SU-DHL-6 (cell line): Measurements from ENCODE around the gene SLC5A11.

Source experiments
- H2AFZ ChIP-seq: fragments of 200-600 bp; sonication (generic); 2 replicates; pipeline ENCODE4 v1.6.1; 2014; ENCODE audit warnings: low read depth, mild to moderate bottlenecking, moderate library complexity, mixed read lengths, antibody characterized with exemption, low read length; ENCODE audit not compliant: severe bottlenecking
- H3F3A ChIP-seq: fragments of 200-600 bp; shearing (Covaris generic); 2 replicates; pipeline ENCODE4 v1.6.0; 2016; ENCODE audit warnings: antibody characterized with exemption, mild to moderate bottlenecking; ENCODE audit not compliant: insufficient read depth
- H3K27ac ChIP-seq: fragments of 200-600 bp; sonication (generic); 2 replicates; pipeline ENCODE4 v1.5.1; 2016; ENCODE audit warnings: low read depth, mild to moderate bottlenecking, low read length, moderate library complexity, mixed read lengths
- H3K27me3 ChIP-seq: fragments of 200-600 bp; sonication (generic), shearing (Covaris generic); 2 replicates; pipeline ENCODE4 v1.6.0; 2014; ENCODE audit warnings: mild to moderate bottlenecking, low read length
- H3K36me3 ChIP-seq: fragments of 200-600 bp; sonication (generic); 2 replicates; pipeline ENCODE4 v1.6.1; 2014; ENCODE audit warnings: mild to moderate bottlenecking, low read length, mixed read lengths
- H3K4me2 ChIP-seq: fragments of 300-600, 200-600 bp; shearing (Covaris generic), sonication (generic); 2 replicates; pipeline ENCODE4 v1.6.0; 2014; ENCODE audit warnings: low read length, low read depth, mild to moderate bottlenecking; ENCODE audit not compliant: poor library complexity, severe bottlenecking
- H3K4me3 ChIP-seq: fragments of 200-600 bp; sonication (generic); 2 replicates; pipeline ENCODE4 v1.5.1; 2014; ENCODE audit warnings: antibody characterized with exemption, low read length, mild to moderate bottlenecking, mixed read lengths; ENCODE audit not compliant: insufficient read depth, poor library complexity, severe bottlenecking
- H3K79me2 ChIP-seq: fragments of 200-600 bp; sonication (generic); 2 replicates; pipeline ENCODE4 v1.6.1; 2014; ENCODE audit warnings: mild to moderate bottlenecking, low read length, moderate library complexity; ENCODE audit not compliant: insufficient read depth
- H3K9ac ChIP-seq: fragments of 200-600 bp; sonication (generic); 2 replicates; pipeline ENCODE4 v1.7.0; 2014; ENCODE audit warnings: mild to moderate bottlenecking, low read length
- H3K9me2 ChIP-seq: fragments of 200-600 bp; sonication (generic); replicated peaks from 2 replicates; pipeline ENCODE4 v1.6.1; 2014; ENCODE audit warnings: low read length; ENCODE audit not compliant: insufficient read depth
- H3K9me3 ChIP-seq: fragments of 200-600 bp; sonication (generic); 2 replicates; pipeline ENCODE4 v1.6.1; 2014; ENCODE audit warnings: low read length, mixed read lengths; ENCODE audit not compliant: insufficient read depth
- H4K20me1 ChIP-seq: fragments of 200-600 bp; sonication (generic); 2 replicates; pipeline ENCODE4 v1.6.1; 2014; ENCODE audit warnings: low read depth, mild to moderate bottlenecking, antibody characterized with exemption, low read length, moderate library complexity, mixed read lengths
- CTCF ChIP-seq: fragments of 200-600 bp; sonication (generic); IDR thresholded peaks from one replicate; pipeline ENCODE4 v1.5.1; 2017; ENCODE audit warnings: antibody characterized with exemption, mild to moderate bottlenecking, low read length, moderate library complexity; ENCODE audit not compliant: insufficient read depth, poor library complexity, severe bottlenecking
- EZH2phosphoT487 ChIP-seq: fragments of 200-600 bp; sonication (generic), shearing (Covaris generic); conservative IDR thresholded peaks from 2 replicates; pipeline ENCODE4 v1.6.1; 2018; ENCODE audit warnings: mild to moderate bottlenecking, antibody characterized with exemption, low read length, moderate library complexity, mixed read lengths

The SLC5A11 gene

GRCh38 chr16:24834459-24835335, 11.1 kb upstream of the SLC5A11 start:
- Histone ChIP-seq H3K27ac (no peak overlapping the region), H4K20me1 (no peaks in the 10 kb centered on the region), H3K9ac (no peak overlapping the region), H3K4me2 (no peak overlapping the region), H3F3A (no peaks in the 10 kb centered on the region), H3K4me3 (no peak overlapping the region), H3K9me3 (no peaks in the 10 kb centered on the region), H3K9me2 (no peaks in the 10 kb centered on the region), H3K36me3 (no peaks in the 10 kb centered on the region), H3K27me3 (no peaks in the 10 kb centered on the region), H3K79me2 (no peaks in the 10 kb centered on the region), H2AFZ (no peak overlapping the region)
- TF ChIP-seq CTCF (no peak), EZH2phosphoT487 (no peak)

DNA sequence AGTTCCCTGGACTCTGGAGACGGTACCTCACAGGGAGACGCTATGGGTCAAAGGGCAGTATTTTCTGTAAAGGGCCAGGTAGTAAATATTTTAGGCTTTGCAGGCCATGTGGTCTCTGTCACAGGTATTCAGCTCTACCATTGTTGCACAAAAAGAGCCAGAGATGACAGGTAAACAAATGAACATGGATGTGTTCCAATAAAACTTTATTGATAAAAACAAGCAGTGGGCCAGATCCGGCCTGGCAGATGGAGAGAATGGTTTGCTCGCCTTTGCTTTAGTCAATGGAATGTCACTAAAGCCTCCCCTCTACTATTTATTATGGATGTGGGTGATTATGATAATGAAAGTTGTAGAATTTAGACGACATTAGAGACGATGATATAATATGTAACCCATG, 8.9 kb upstream of the SLC5A11 start:
- Histone ChIP-seq H3K9ac (no peak overlapping the region), H3F3A (no peaks in the 10 kb centered on the region), H3K9me2 (no peaks in the 10 kb centered on the region), H3K4me2 (no peak overlapping the region), H3K9me3 (no peaks in the 10 kb centered on the region), H3K27ac (no peak overlapping the region), H3K36me3 (no peaks in the 10 kb centered on the region), H2AFZ (no peak overlapping the region), H3K79me2 (no peaks in the 10 kb centered on the region), H3K4me3 (no peak overlapping the region), H3K27me3 (no peaks in the 10 kb centered on the region), H4K20me1 (no peaks in the 10 kb centered on the region)
- TF ChIP-seq CTCF (no peak), EZH2phosphoT487 (no peak)

DNA sequence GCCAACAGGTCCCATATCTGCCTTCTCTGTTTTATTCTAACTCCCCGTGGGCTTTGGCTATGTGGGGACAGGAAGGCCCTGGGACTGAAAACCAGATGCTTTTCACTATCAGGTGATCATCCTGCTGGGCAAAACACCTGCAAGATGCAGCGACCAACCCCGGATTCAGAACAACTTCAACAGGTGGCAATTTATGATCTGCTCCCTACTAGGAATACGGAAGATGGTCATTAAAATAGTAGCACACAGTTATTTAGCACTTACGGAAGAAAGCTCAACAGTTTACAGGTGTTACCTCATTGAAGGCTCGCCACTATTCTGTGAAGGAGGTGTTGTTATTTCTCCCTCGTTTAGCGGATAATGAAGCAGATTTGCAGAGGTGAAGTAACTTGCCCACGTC, 7.8 kb upstream of the SLC5A11 start:
- no peaks in the 10 kb centered on the region for H3K9me2 ChIP-seq
- no peak overlapping the region for H3K4me2 ChIP-seq
- H2AFZ ChIP-seq, result no peak overlapping the region

GRCh38 chr16:24838554-24839266, 7.1 kb upstream of the SLC5A11 start:
- no peak overlapping the region for H3K4me2 ChIP-seq
- H3K9ac ChIP-seq, result no peak overlapping the region
- no peaks in the 10 kb centered on the region for H3K27me3 ChIP-seq
- no peaks in the 10 kb centered on the region for H4K20me1 ChIP-seq
- no peaks in the 10 kb centered on the region for H3K36me3 ChIP-seq
- H3F3A ChIP-seq, result no peaks in the 10 kb centered on the region
- TF ChIP-seq CTCF (no peak), EZH2phosphoT487 (no peak)
- H3K4me3 ChIP-seq, result no peak overlapping the region
- no peaks in the 10 kb centered on the region for H3K9me3 ChIP-seq
- no peak overlapping the region for H3K27ac ChIP-seq
- H3K9me2 ChIP-seq, result no peaks in the 10 kb centered on the region
- no peaks in the 10 kb centered on the region for H3K79me2 ChIP-seq
- H2AFZ ChIP-seq, result no peak overlapping the region

More for the DNA sequence above, 7.8 kb upstream of the SLC5A11 start:
- Histone ChIP-seq H3K27ac (no peak overlapping the region), H3K36me3 (no peaks in the 10 kb centered on the region), H3K9me3 (no peaks in the 10 kb centered on the region), H3F3A (no peaks in the 10 kb centered on the region), H3K9ac (no peak overlapping the region), H3K79me2 (no peaks in the 10 kb centered on the region), H4K20me1 (no peaks in the 10 kb centered on the region), H3K27me3 (no peaks in the 10 kb centered on the region), H3K4me3 (no peak overlapping the region)
- no peak for TF ChIP-seq EZH2phosphoT487
